H1 (cell line): ENCODE measurements around the gene ARHGEF2. TPM values are rescaled to one million over a fixed set of nuclear protein-coding genes. Genes with fewer than 3 reads are reported as not detected.

Experiments used
- POU5F1 ChIP-seq: IDR thresholded peaks from 2 replicates; pipeline ENCODE4 v1.6.1; 2011; ENCODE audit warnings: low read depth, mild to moderate bottlenecking, low read length, moderate library complexity
- polyA plus RNA-seq, 7 experiments: library from polyadenylated mRNA; depleted of rRNA in 3 of 7; stranded (reverse) in 5 of 7; unstranded in 2 of 7; fragments of >200 nt in 5 of 7; fragments of 200-250 nt in 2 of 7; gene quantifications; 1 replicate in 5 of 7; 2 replicates in 1 of 7; 4 replicates in 1 of 7; pipeline versions ENCODE4 v1.2.1 to v1.2.3, GENCODE V29; 2011 to 2013; ENCODE audit warnings: missing spikeins in 2 of 7, mixed read lengths in 2 of 7
- total RNA-seq: library from RNA; stranded (reverse); fragmentation: NEBNext Ultra II Directional; extraction: Animal tissue kit (Norgen Biotek cat#: 25700); gene quantifications from 2 replicates; pipeline ENCODE4 v1.2.1, GENCODE V29; 2021

ARHGEF2 gene
- total and polyA plus RNA-seq, 2 of the 8 experiments (the other 6 are each of a cell fraction or from before 2014, with no cell fraction given) = 42.7 to 80.5 TPM

DNA sequence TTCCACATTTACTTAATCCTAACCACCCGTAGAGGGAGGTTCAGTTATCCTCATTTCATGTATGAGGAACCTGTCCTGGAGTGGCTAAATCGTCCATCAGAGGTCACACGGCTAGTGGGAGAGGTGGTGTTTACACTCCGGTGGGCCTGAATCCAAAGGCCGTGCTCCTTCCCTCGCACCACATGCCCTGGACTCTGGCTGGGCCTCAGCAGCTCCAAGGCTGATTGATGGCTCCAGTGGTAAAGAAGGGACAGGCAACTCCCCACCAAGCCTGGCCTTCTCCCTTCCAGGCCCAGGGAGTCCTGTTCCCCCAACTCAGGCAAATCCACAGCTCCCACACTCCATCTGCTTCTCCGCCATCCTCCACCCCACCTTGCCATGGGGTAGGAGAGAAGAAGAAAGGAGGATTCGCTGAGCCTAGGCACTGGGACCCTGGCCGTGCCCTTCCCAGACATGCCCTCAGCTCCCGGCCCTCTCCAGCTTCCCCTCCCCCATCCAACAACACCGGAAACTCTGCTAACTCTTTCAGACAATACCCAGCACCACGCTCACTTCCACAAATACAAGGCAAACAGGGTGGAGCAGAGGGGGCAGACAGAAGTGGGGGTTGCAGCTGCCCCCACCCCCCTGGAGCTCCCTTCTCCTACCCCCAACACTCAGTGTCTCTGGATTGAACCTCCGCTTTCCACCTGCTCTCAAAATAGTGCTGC is 10.9 kb downstream of the ARHGEF2 start (continued):
- TF ChIP-seq POU5F1 = no peak
